OCI-LY7 (cell line): ENCODE measurements around the gene CT47B1.
"Not testable (repeated sequence)": the region's sequence is repeated elsewhere in the genome, so short reads cannot be mapped to it uniquely, and the experiment has no call there.

Experiments used
- CTCF ChIP-seq: fragments of 200-600 bp; sonication (generic); conservative IDR thresholded peaks from 2 replicates; pipeline ENCODE4 v1.5.1; 2014; ENCODE audit warnings: mild to moderate bottlenecking, antibody characterized with exemption, low read length, moderate library complexity, mixed read lengths
- EZH2phosphoT487 ChIP-seq: fragments of 200-600 bp; sonication (generic); IDR thresholded peaks from 2 replicates; pipeline ENCODE4 v1.6.1; 2018; ENCODE audit warnings: low read depth, borderline replicate concordance, mild to moderate bottlenecking, mixed run types, antibody characterized with exemption, low read length, moderate library complexity, mixed read lengths

- TF ChIP-seq CTCF, EZH2phosphoT487: not testable (repeated sequence)
Measured at GRCh38 chrX:120827213-120827612, 48.5 kb downstream of the CT47B1 start.
